HepG2 (cell line): ENCODE data around the gene GRHPR. TPM values are rescaled to one million over a fixed set of nuclear protein-coding genes. Genes with fewer than 3 reads are reported as not detected.
A peak's percentile ranks its signal among the peaks of the same experiment; 100 is the strongest.

ENCODE experiments used
- CBX1 ChIP-seq: IDR thresholded peaks from one replicate; pipeline ENCODE4 v1.6.1; 2016; ENCODE audit warnings: antibody characterized with exemption, low read depth
- CHCHD3 ChIP-seq: sonication (generic); formaldehyde crosslinking; IDR thresholded peaks from 2 replicates; pipeline ENCODE4 v1.8.0; 2022; ENCODE audit warnings: mild to moderate bottlenecking, missing genetic modification reagents, moderate library complexity
- GATAD1 ChIP-seq: IDR thresholded peaks from 2 replicates; pipeline ENCODE4 v1.6.1; 2016; ENCODE audit warnings: missing genetic modification reagents, missing compliant biosample characterization
- HMGXB4 ChIP-seq, 2 experiments: sonication (generic) in 1 of 2; formaldehyde crosslinking in 1 of 2; IDR thresholded peaks; 2 replicates each; pipeline versions ENCODE4 v1.4.0 to v1.6.1; 2018 to 2020; ENCODE audit warnings: missing genetic modification reagents in 2 of 2, borderline replicate concordance in 1 of 2, low read depth in 1 of 2, mild to moderate bottlenecking in 1 of 2, missing biosample characterization in 1 of 2
- JUN ChIP-seq: sonication (generic); formaldehyde crosslinking; IDR thresholded peaks from 2 replicates; pipeline ENCODE4 v1.4.0; 2020; ENCODE audit warnings: mild to moderate bottlenecking, missing genetic modification reagents
- KAT7 ChIP-seq: IDR thresholded peaks from 2 replicates; pipeline ENCODE4 v1.6.1; 2018; ENCODE audit warnings: borderline replicate concordance, missing compliant biosample characterization
- KLF16 ChIP-seq, 2 experiments: sonication (generic) in 1 of 2; formaldehyde crosslinking in 1 of 2; IDR thresholded peaks; 2 replicates each; pipeline versions ENCODE4 v1.6.1 to v1.8.0; 2016 to 2023; ENCODE audit warnings: missing genetic modification reagents in 2 of 2, missing compliant biosample characterization in 1 of 2
- NFE2 ChIP-seq: sonication (generic); formaldehyde crosslinking; IDR thresholded peaks from 2 replicates; pipeline ENCODE4 v1.4.0; 2020; ENCODE audit warnings: missing genetic modification reagents
- NFYB ChIP-seq: sonication (generic); formaldehyde crosslinking; IDR thresholded peaks from 2 replicates; pipeline ENCODE4 v1.4.0; 2020; ENCODE audit warnings: missing genetic modification reagents
- PAF1 ChIP-seq: IDR thresholded peaks from 2 replicates; pipeline ENCODE4 v1.6.1; 2016; ENCODE audit warnings: missing genetic modification reagents, missing compliant biosample characterization
- PHF5A ChIP-seq: IDR thresholded peaks from one replicate; pipeline ENCODE4 v1.6.1; 2018; ENCODE audit warnings: low read depth, missing genetic modification reagents; ENCODE audit not compliant: unreplicated experiment
- SP140L ChIP-seq: sonication (generic); formaldehyde crosslinking; IDR thresholded peaks from 2 replicates; pipeline ENCODE4 v1.4.0; 2020; ENCODE audit warnings: missing genetic modification reagents, borderline replicate concordance
- TAF15 ChIP-seq: fragments of 200-400 bp; formaldehyde crosslinking; IDR thresholded peaks from one replicate; pipeline ENCODE4 v1.6.1; 2018; ENCODE audit warnings: mild to moderate bottlenecking, low read depth, low read length; ENCODE audit not compliant: poor library complexity, severe bottlenecking
- TBP ChIP-seq: sonication (generic); formaldehyde crosslinking; IDR thresholded peaks from 2 replicates; pipeline ENCODE4 v1.5.0; 2020; ENCODE audit warnings: missing genetic modification reagents
- XRCC5 ChIP-seq: fragments of 200-400 bp; formaldehyde crosslinking; optimal IDR thresholded peaks from 2 replicates; pipeline ENCODE3; 2017; ENCODE audit warnings: mild to moderate bottlenecking, low read length
- ZFP36L1 ChIP-seq: sonication (generic); formaldehyde crosslinking; IDR thresholded peaks from 2 replicates; pipeline ENCODE4 v1.8.0; 2022; ENCODE audit warnings: mild to moderate bottlenecking, missing genetic modification reagents, moderate library complexity
- ZNF562 ChIP-seq: sonication (generic); formaldehyde crosslinking; IDR thresholded peaks from 2 replicates; pipeline ENCODE4 v1.8.0; 2022; ENCODE audit warnings: missing genetic modification reagents, borderline replicate concordance
- ZNF792 ChIP-seq: IDR thresholded peaks from 2 replicates; pipeline ENCODE4 v1.6.1; 2016
- polyA plus RNA-seq, 8 experiments: library from polyadenylated mRNA; depleted of rRNA in 3 of 8; stranded (reverse) in 7 of 8; unstranded in 1 of 8; fragments of >200 nt; fragmentation: Illumina TruSeq in 4 of 8; extraction: Trizol in 4 of 8; gene quantifications; 2 replicates each; pipeline versions ENCODE4 v1.2.1 to v1.2.3, GENCODE V29; 2011 to 2016; ENCODE audit warnings: low read depth in 4 of 8, missing spikeins in 1 of 8, mixed read lengths in 1 of 8; ENCODE audit not compliant: insufficient read depth in 1 of 8
- total RNA-seq, 5 experiments: library from RNA; depleted of rRNA; stranded (reverse); fragments of >200 nt; fragmentation: Illumina TruSeq; extraction: Trizol; gene quantifications; 2 replicates each; pipeline ENCODE4 v1.2.3, GENCODE V29; 2016; ENCODE audit warnings: low read depth in 1 of 5
- TF ChIP-seq, protein P1 (sequence below): sonication (generic); formaldehyde crosslinking; IDR thresholded peaks from 2 replicates; pipeline ENCODE4 v1.5.1; 2020; ENCODE audit warnings: missing genetic modification reagents, mild to moderate bottlenecking, borderline replicate concordance
- TF ChIP-seq, protein P2 (sequence below): sonication (generic); formaldehyde crosslinking; IDR thresholded peaks from 2 replicates; pipeline ENCODE4 v1.4.0; 2020; ENCODE audit warnings: missing genetic modification reagents
- TF ChIP-seq, protein P3 (sequence below): IDR thresholded peaks from 2 replicates; pipeline ENCODE4 v1.6.1; 2012; ENCODE audit warnings: low read depth, low read length, improper control_type of control experiment
- TF ChIP-seq, protein P4 (sequence below): sonication (generic); formaldehyde crosslinking; IDR thresholded peaks from 2 replicates; pipeline ENCODE4 v1.4.0; 2020; ENCODE audit warnings: low read depth, mild to moderate bottlenecking, missing genetic modification reagents

Gene GRHPR
- total and polyA plus RNA-seq, 2 of the 13 experiments (the other 11 are each of a cell fraction or from before 2014, with no cell fraction given) = 113 to 115 TPM

DNA sequence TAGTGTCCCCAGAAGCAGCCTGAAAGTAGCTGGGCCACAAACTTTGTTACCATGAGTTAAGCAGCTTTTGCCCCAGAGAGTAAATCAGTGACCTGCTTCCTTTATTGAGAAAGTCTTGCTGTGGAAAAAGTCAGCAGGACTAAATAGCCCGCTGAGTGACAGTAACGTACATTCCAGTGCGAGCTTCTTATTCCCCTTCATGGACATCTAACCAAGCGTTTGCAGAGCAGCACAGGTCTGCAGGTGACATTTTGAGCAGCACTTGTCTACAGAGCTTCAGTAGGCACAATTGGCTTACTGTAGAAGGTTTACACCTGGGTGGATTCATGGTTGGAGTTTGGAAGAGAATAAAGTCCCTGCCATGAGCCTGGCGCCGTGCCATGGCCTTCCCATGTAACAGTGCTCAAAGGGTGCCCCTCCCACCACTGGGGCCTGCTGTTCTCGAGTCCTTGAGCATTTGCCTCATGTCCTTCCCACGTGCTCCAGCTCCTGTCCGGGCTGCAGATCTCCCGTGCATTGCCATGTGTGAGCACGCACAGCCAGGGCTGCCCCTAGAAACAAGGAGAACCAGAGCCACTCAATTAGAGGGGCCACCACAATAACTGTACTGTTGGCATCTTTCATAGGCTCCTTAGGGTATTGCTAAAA, 41.3 kb upstream of the GRHPR start (continued):
- TF ChIP-seq HMGXB4 (CRISPR knock-in tag; IDR thresholded peaks at IDR 0.05; ENCODE audit: borderline replicate concordance in 1 of 2, low read depth in 1 of 2) (0 out of 4 replicates have a peak, but pooled peaks of 1 of the 2 experiments have one; percentile 22), TBP (CRISPR knock-in tag) (no peak), SP140L (no peak), CHCHD3 (CRISPR knock-in tag) (no peak), ZNF562 (CRISPR knock-in tag) (no peak), PHF5A (no peak), NFYB (CRISPR knock-in tag) (0 out of 2 replicates have a peak, but pooled peaks have one; percentile 11), JUN (no peak), PAF1 (CRISPR knock-in tag) (no peak), GATAD1 (CRISPR knock-in tag) (peak; percentile 47; the same call in 1 of the 2 replicates), TAF15 (no peak), KLF16 (CRISPR knock-in tag; IDR thresholded peaks at IDR 0.05) (peak in 1 of 2 experiments; percentile 57; a peak in 1 of 4 replicates), NFE2 (CRISPR knock-in tag) (no peak), XRCC5 (peak; percentile 39), ZFP36L1 (CRISPR knock-in tag) (no peak), ZNF792 (CRISPR knock-in tag) (peak; percentile 62; the same call in 1 of the 2 replicates), CBX1 (no peak), KAT7 (no peak)
- TF ChIP-seq, protein P1, sequence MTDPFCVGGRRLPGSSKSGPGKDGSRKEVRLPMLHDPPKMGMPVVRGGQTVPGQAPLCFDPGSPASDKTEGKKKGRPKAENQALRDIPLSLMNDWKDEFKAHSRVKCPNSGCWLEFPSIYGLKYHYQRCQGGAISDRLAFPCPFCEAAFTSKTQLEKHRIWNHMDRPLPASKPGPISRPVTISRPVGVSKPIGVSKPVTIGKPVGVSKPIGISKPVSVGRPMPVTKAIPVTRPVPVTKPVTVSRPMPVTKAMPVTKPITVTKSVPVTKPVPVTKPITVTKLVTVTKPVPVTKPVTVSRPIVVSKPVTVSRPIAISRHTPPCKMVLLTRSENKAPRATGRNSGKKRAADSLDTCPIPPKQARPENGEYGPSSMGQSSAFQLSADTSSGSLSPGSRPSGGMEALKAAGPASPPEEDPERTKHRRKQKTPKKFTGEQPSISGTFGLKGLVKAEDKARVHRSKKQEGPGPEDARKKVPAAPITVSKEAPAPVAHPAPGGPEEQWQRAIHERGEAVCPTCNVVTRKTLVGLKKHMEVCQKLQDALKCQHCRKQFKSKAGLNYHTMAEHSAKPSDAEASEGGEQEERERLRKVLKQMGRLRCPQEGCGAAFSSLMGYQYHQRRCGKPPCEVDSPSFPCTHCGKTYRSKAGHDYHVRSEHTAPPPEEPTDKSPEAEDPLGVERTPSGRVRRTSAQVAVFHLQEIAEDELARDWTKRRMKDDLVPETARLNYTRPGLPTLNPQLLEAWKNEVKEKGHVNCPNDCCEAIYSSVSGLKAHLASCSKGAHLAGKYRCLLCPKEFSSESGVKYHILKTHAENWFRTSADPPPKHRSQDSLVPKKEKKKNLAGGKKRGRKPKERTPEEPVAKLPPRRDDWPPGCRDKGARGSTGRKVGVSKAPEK (CRISPR knock-in tag) = peak; percentile 42; the same call in 1 of the 2 replicates
- TF ChIP-seq, protein P2, sequence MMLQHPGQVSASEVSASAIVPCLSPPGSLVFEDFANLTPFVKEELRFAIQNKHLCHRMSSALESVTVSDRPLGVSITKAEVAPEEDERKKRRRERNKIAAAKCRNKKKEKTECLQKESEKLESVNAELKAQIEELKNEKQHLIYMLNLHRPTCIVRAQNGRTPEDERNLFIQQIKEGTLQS (CRISPR knock-in tag) = peak; percentile 18; the same call in 1 of the 2 replicates
- TF ChIP-seq, protein P3, sequence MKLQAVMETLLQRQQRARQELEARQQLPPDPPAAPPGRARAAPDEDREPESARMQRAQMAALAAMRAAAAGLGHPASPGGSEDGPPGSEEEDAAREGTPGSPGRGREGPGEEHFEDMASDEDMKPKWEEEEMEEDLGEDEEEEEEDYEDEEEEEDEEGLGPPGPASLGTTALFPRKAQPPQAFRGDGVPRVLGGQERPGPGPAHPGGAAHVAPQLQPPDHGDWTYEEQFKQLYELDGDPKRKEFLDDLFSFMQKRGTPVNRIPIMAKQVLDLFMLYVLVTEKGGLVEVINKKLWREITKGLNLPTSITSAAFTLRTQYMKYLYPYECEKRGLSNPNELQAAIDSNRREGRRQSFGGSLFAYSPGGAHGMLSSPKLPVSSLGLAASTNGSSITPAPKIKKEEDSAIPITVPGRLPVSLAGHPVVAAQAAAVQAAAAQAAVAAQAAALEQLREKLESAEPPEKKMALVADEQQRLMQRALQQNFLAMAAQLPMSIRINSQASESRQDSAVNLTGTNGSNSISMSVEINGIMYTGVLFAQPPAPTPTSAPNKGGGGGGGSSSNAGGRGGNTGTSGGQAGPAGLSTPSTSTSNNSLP = no peak
- TF ChIP-seq, protein P4, sequence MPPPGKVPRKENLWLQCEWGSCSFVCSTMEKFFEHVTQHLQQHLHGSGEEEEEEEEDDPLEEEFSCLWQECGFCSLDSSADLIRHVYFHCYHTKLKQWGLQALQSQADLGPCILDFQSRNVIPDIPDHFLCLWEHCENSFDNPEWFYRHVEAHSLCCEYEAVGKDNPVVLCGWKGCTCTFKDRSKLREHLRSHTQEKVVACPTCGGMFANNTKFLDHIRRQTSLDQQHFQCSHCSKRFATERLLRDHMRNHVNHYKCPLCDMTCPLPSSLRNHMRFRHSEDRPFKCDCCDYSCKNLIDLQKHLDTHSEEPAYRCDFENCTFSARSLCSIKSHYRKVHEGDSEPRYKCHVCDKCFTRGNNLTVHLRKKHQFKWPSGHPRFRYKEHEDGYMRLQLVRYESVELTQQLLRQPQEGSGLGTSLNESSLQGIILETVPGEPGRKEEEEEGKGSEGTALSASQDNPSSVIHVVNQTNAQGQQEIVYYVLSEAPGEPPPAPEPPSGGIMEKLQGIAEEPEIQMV (CRISPR knock-in tag) = peak; percentile 74; the same call in 1 of the 2 replicates
